NOMO-1 (cell line): ENCODE measurements around the gene IL2RA.
"Not testable (repeated sequence)": the region's sequence is repeated elsewhere in the genome, so short reads cannot be mapped to it uniquely, and the experiment has no call there.

ENCODE experiments used
- DNase-seq, 2 experiments: peaks; one replicate each; lab custom pipeline; 2025; ENCODE audit not compliant: unreplicated experiment in 2 of 2; lab: John Stamatoyannopoulos, UW

The IL2RA gene

GRCh38 chr10:6044060-6044459, 18.1 kb downstream of the IL2RA start:
- no peak for DNase-seq

DNA sequence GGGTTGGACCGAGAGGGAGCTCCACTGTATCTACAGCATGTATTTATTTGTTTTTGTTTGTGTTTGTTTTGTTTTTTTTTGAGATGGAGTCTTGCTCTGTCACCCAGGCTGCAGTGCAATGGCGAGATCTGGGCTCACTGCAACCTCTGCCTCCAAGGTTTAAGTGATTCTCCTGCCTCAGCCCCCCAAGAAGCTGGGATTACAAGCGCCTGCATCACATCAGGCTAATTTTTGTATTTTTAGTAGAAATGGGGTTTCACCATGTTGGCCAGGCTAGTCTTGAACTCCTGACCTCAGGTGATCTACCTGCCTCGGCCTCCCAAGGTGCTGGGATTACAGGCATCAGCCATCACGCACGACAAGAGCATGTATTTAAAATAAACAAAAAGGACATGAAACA, 18.8 kb downstream of the IL2RA start:
- not testable (repeated sequence) for DNase-seq

GRCh38 chr10:6040205-6040604, 22.0 kb downstream of the IL2RA start:
- no peak for DNase-seq

DNA sequence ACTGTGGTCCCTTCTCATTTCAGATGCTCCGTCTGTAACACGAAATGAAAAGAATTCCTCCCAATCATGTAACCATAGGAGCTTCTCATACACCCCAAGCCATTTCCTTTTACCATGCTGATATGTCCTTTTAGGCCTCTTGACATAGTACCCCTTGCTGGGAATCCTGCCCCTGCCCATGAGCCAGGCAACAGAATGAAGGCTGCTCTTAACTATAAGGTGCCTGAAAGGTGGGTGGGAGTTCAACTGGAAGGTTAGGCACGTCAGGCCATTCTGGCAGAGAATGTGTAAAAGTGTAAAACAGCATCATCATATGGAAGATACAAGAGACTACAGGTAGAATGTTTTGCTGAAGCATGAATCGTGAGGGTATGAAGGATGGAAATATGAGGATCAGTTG, 22.5 kb downstream of the IL2RA start:
- DNase-seq: no peak

DNA sequence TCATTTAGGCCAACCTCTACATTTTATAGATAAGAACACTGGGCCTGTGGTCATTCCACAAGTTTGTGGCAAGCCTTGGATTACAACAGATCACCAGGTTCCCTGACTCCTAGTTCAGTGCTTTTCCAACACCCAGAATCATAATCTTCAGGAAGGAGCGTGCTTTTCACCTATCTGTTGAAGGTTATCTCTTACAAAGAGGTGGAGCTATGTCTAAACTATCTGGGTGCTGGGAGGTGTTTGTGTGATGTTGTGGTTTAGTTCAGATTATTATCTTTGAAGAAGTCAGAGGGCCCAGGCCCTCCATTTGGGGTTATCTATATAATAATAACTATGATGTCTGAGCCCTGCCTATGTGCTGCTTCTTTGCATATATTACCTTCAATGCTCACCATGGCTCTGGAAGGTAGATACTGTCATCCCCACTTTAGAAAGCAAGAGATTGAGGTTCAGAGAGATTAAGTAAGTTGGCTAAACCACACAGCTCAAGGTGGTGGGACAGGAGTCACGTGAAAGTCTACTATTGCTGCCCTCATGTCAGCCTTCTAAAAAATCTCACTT, 24.0 kb downstream of the IL2RA start:
- no peak for DNase-seq

DNA sequence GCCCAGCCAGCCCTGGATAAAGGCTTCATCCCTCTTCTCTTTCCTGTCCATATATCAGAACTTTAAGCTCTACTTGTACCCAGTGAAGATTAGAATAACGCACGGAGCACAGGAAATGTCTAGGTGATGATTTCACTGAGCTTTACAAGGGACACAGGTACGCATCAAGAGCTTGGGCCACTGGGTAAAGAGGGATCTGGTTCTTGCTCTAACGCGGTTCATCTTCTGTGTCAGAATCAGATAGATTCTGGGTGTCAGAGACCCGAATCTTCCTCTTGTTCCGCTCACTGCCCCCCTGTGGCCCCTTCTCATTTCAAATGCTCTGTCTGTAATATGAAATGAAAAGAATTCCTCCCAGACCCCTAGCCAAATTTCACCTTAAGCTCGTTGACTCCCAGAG, 24.7 kb downstream of the IL2RA start:
- no peak for DNase-seq

- DNase-seq: no peak
Observed at GRCh38 chr10:6036861-6037321, 25.3 kb downstream of the IL2RA start.

- no peak for DNase-seq
Observed at GRCh38 chr10:6035931-6036575, 26.1 kb downstream of the IL2RA start.

- no peak for DNase-seq
Observed at GRCh38 chr10:6035101-6035834, 26.9 kb downstream of the IL2RA start.

DNA sequence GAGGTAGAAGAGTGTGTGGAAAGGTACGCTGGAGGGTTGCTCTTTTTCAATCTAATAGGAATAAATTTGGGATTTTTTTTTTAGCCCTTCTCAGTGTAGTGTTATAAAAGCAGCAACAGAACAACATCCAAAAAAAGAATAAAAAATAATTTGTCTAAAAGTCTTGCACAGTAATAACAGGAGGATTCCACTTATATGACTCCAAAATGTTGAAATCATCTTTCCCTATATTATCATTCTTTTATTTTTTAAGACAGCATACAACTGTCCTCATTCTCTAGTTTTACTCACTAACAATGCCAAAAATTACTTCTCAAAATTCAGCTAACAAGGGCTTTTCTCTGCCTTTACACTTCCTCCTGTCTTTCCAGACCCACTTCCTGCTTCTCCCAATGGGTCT, 27.8 kb downstream of the IL2RA start:
- no peak for DNase-seq

DNA sequence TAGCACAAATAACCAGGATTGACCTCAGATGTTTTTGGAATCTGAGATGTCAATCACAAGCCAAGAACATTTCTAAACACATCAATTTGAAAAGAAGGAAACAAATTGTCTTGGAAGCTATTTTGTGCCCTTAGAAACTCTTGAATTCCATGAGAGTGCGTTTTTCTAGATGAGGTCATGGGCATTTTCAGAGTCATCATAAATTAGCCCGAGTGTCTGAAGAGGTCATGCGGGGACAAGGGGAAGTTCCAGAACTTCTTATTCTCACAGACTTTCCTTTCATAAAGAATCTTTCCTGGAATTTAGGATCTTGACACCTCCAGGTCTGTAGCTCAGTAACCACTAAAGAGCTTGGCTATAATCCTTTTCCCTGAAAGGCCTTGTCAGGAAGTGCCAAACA, 28.2 kb downstream of the IL2RA start:
- peak in 1 of 2 experiments; percentile 17 for DNase-seq

DNA sequence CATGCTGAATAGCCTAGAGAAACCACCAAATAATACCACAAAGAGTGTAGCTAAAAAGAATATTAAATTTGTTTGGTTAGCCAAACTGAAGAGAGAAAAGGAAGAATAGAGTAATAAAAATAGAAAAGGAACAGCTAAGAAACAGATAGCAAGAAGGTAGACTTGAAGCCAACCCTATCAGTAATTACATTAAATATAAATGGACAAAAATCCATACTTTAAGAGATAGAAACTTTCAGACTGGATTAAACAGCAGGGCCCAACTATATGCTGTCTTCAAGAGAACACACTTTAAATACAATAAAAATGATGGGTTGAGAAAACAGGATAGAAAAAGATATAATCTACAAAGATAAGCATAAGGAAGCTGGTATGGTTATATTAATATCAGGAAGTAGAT, 31.2 kb downstream of the IL2RA start:
- no peak for DNase-seq

DNA sequence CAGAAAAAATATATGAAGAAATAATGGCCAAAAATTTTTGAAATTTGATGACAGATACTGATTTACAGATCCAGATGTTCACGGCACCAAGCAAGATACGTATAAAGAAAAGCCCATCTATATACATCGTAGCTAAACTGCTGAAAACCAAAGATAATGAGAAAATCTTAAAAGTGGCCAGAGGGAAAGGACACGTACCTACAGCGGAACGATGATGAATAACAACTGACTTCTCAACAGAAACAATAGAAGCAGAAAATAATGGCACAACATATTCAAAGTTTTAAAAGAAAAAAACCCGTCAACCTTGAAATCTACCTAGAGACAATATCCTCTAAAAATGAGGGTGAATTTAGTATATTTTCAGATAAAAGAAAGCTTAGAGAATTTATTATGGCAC, 31.9 kb downstream of the IL2RA start:
- DNase-seq: no peak

- DNase-seq: no peak
Observed at GRCh38 chr10:6027929-6028328, 34.2 kb downstream of the IL2RA start.

DNA sequence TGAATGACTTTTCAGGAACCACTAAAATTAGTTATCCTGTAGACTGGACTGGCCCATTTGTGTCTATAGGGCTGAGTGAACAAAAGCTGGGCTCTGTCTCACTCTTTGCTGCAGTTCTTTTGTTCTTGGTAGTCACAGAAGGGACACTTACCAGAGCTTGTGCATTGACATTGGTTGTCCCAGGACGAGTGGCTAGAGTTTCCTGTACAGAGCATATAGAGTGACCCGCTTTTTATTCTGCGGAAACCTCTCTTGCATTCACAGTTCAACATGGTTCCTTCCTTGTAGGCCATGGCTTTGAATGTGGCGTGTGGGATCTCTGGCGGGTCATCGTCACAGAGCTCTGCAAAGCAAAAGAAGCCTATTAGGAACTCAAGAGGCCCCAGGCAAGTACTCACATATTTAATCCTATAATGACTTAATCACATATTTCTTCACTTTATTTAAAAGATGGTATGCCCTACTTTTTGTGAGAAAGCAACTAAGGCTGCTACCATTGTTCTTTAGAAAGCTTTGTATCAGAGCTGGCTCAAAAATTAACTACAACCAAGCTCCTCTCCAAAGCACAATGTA, 36.4 kb downstream of the IL2RA start:
- no peak for DNase-seq

DNA sequence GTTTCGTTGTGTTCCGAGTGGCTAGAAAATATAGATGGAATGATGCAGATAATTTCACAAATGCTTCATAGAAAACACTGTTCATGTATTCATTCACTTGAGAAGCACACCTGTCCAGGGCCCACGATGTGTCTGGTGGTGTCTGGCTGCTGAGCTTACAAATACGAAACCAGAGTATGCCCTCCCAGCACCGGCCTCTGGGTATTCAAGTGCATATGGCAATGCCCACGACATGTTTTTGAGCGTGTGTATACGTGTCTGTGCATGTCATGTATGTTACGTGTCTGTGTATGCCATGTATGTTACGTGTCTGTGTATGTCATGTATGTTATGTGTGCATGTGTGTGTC, 37.9 kb downstream of the IL2RA start:
- no peak for DNase-seq

GRCh38 chr10:6023661-6024333, 38.4 kb downstream of the IL2RA start:
- DNase-seq: no peak

- no peak for DNase-seq
Observed at GRCh38 chr10:6022660-6023059, 39.5 kb downstream of the IL2RA start.

GRCh38 chr10:6020826-6021225, 41.3 kb downstream of the IL2RA start:
- DNase-seq: no peak

DNA sequence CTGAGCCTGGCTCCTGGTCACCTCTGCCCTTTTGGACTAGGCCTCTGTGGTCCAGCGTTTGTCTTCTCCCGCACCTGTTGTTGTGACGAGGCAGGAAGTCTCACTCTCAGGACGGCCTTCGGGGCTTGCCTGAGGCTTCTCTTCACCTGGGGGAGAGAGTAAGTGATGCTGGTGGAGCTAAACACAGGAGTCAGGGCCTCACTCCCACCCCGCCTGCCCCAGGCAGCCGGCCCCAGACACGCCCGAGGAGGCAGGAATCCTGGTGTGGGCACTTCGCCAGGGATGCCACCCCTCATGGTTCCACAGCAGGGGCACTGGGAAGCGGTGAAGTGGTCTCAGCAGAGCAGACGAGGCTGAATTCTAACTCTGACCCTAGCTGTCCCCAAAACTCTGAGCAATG, 42.4 kb downstream of the IL2RA start:
- DNase-seq: no peak

DNA sequence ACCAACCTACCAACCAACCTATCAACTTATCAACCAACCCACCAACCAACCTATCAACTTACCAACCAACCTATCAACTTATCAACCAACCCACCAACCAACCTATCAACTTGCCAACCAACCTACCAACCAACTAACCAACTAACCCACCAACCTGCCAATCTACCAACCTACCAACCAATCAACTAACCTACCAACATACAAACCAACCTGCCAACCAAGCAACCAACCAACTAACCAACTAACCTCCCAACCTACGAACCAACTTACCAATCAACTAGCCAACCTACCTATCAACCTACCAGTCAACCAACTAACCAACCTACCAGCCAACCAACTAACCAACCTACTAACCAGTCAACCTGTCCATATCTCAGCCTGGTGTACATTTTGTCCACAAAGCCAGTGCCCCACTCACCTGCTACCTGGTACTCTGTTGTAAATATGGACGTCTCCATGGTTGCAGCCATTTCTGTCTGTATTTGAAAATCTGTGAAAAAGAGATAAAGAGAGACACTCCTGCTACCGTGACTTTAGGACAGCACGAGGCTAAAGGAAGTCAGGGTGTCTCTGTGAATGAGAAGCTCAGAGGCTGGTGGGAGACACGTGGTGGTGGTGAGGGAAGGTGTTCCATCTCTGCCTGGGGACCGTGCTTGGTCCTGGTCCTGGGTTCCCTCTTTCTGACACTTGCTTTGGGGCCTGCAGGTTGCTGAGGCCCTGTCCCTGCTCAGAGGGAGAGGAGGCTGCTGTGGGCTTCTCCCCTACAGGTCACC, 43.0 kb downstream of the IL2RA start:
- no peak for DNase-seq
